WERI-Rb-1 (cell line): ENCODE results near the gene TBC1D2.

Experiments used
- DNase-seq: peaks from one replicate; pipeline ENCODE4 v3.0.0-alpha.2; 2020
- H3K27ac ChIP-seq: fragments of 250-450 bp; sonication (Bioruptor Pico); 2 replicates; pipeline ENCODE4 v1.5.1; 2020; ENCODE audit warnings: mild to moderate bottlenecking, moderate library complexity
- H3K27me3 ChIP-seq: fragments of 250-450 bp; sonication (Bioruptor Pico); 2 replicates; pipeline ENCODE4 v1.5.1; 2021; ENCODE audit warnings: mild to moderate bottlenecking, low read depth, moderate library complexity; ENCODE audit not compliant: insufficient read depth, severe bottlenecking
- H3K36me3 ChIP-seq: fragments of 250-450 bp; sonication (Bioruptor Pico); 2 replicates; pipeline ENCODE4 v1.5.1; 2020; ENCODE audit warnings: mild to moderate bottlenecking, moderate library complexity
- H3K4me3 ChIP-seq: 2 replicates; pipeline ENCODE4 v1.5.1; 2011; ENCODE audit warnings: low read depth, mild to moderate bottlenecking, control low read depth, low read length
- H3K9me3 ChIP-seq: fragments of 250-450 bp; sonication (Bioruptor Pico); 2 replicates; pipeline ENCODE4 v1.5.1; 2021; ENCODE audit warnings: mild to moderate bottlenecking, moderate library complexity; ENCODE audit not compliant: severe bottlenecking
- TF ChIP-seq, protein P1 (sequence below): IDR thresholded peaks from 2 replicates; pipeline ENCODE4 v1.5.1; 2011; ENCODE audit warnings: low read depth, mild to moderate bottlenecking, control low read depth, inconsistent platforms, low read length

The TBC1D2 gene

DNA sequence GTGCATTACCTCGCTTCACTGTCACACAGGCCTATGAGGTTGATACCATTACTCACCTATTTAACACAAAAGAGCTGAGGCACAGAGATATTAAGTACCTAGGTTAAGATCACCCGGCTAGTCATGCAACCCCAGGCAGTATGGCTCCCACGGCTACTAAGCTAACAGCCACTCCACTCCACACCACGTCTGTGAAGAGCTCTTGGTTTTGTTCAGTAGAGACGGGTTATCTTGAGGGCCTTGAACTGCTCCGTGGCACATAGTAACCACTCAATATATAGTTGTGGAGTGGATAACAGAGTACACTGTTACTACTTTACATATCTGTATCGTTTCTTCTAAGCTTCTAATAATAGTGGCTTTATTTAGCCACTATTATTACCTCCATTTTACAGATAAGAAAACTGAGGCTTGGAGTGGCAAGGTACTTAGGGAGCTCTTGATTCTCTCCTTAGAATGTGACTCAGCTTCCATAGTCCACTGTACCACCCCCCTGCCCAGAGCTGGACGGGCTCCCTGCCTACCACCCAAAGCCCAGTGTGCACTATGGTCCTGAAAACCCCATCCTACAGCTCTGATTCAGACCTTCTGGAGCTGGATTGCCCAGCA, 62.0 kb downstream of the TBC1D2 start:
- no peak for DNase-seq
- H3K36me3 ChIP-seq, result peaks cover 2% of the 10 kb centered on the region; the same call in 1 of the 2 replicates
- TF ChIP-seq, protein P1, sequence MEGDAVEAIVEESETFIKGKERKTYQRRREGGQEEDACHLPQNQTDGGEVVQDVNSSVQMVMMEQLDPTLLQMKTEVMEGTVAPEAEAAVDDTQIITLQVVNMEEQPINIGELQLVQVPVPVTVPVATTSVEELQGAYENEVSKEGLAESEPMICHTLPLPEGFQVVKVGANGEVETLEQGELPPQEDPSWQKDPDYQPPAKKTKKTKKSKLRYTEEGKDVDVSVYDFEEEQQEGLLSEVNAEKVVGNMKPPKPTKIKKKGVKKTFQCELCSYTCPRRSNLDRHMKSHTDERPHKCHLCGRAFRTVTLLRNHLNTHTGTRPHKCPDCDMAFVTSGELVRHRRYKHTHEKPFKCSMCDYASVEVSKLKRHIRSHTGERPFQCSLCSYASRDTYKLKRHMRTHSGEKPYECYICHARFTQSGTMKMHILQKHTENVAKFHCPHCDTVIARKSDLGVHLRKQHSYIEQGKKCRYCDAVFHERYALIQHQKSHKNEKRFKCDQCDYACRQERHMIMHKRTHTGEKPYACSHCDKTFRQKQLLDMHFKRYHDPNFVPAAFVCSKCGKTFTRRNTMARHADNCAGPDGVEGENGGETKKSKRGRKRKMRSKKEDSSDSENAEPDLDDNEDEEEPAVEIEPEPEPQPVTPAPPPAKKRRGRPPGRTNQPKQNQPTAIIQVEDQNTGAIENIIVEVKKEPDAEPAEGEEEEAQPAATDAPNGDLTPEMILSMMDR, result no peak
- H3K27ac ChIP-seq, result peak overlapping the region; percentile 83
- H3K27me3 ChIP-seq, result no peaks in the 10 kb centered on the region
- H3K9me3 ChIP-seq, result no peaks in the 10 kb centered on the region
- H3K4me3 ChIP-seq, result peak overlapping the region; percentile 88

DNA sequence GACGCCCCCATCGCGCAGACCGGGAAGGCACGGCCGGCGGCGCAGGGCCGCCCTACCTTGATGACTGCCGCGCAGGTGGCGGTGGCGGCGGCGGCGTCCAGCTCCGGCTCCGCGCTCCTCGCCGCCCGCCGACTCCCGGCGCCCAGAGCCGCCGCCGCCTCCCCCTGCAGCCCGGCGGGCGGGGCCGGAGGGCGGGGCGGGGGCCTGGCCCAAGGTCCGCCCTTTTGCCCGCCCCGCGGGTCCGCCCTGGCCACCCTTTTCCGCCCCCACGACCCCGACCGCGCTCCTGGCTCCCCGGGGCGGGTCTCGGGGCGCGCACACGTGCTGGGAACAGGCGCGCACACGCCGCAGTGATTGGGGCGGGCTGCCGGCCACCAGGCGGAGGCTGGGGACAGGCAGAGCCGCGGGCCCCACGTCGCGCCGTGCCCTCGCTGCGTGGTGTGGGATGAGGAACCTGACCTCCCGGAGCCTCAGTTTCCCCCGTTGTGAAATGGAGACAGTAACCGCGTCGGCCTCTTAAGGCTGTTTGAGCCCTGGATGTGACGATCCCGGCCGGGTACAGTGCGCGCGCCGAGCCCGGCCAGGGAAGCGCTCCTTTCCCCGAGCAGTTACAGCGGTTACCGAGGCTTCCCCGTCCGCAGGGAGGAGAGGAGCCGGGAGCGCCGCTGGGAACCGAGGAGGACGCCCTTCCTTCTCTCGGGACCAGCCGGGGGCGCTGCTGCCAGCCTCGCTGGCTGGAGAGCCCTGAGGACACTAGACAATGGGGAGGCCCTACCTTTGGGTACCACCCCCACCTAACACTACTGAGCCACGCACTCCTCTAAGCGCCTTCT, 62.7 kb downstream of the TBC1D2 start, which contains the start of gene CORO2A:
Gene CORO2A (minus strand): TSS at position 135 of the 833 bp plus-strand sequence. CDS start 34,977 bp downstream, outside the sequence.
- H3K27ac ChIP-seq, result peak within 1 kb of the TSS; percentile 83

DNA sequence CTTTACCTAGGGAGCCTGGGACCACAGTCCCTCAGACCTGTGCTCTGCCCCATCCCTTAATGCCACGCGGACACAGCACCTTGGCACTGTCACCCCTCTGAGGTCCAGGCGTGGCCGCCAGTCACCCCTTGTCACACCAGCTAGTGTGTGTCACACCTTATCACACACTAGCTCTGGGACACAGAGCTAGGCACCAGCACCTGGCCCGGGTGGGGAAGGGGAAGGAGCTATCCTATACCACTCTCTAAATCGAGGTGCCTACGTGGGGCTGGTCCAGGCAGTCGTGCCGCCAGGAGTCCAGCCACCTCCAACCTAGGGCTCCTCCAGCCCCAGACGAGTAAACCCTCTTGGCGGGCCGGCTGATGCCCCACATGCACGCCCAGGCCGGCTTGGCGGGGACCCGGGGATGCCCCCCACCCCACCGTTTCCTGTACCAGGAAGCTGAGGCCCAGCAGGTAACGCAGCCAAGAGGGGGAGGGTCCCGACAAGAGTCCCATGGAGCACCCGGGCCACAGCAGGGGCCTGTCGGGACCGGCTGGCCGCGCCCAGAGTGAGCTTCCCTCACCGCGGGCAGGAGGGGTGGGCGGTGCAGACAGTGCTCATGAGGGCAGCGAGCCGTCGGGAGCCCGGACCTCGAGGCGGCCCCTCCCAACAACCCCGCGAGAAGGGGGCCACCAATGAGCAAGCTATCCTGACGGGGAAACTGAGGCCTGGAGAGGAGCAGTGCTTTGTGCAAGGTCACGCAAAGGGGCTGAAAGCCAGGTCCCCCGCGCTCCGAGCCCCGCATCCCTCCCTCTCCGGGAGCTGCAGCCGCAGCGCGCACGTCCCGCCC, 63.6 kb downstream of the TBC1D2 start:
- peak; percentile 76 for DNase-seq
- H3K27ac ChIP-seq, result peak overlapping the region; percentile 68
- no peaks in the 10 kb centered on the region for H3K27me3 ChIP-seq
- no peaks in the 10 kb centered on the region for H3K9me3 ChIP-seq
- peaks cover 4% of the 10 kb centered on the region; the same call in 1 of the 2 replicates for H3K36me3 ChIP-seq
- TF ChIP-seq, protein P1, result no peak
- H3K4me3 ChIP-seq, result peak overlapping the region; percentile 88

More for the DNA sequence above, 62.7 kb downstream of the TBC1D2 start, which contains the start of gene CORO2A:
- H3K36me3 ChIP-seq, result peaks cover 4% of the 10 kb centered on the region; the same call in 1 of the 2 replicates
- peak; percentile 95 for DNase-seq
- H3K4me3 ChIP-seq, result peak within 1 kb of the TSS; percentile 88
- no peaks in the 10 kb centered on the region for H3K27me3 ChIP-seq
- H3K9me3 ChIP-seq, result no peaks in the 10 kb centered on the region
- TF ChIP-seq, protein P1, result peak; percentile 88

DNA sequence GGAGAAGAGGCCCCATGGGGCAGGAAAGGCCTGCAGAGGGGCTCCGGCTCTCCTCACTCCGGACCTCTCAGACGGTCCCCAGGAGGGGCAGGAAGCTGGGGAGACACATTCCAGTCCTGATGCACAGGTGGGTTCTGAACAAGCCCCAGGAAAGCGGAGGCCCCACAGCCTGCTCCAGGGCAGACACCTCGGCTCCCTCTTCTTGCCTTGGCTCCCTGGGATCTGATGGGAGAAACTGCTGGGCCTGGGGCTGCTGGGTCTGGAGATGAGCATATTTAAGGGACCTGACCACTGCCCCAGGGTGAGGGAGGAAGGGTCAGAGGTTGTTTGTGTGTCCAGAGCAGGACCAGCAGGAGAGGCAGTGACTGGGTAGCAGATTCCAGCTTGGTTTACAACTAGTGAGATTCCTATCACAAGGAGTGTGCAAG, 64.3 kb downstream of the TBC1D2 start:
- H3K27ac ChIP-seq, result peak overlapping the region; percentile 68
- H3K36me3 ChIP-seq, result peaks cover 4% of the 10 kb centered on the region; the same call in 1 of the 2 replicates
- H3K4me3 ChIP-seq, result peak overlapping the region; percentile 88
- no peak for DNase-seq
- no peaks in the 10 kb centered on the region for H3K9me3 ChIP-seq
- TF ChIP-seq, protein P1, result no peak
- H3K27me3 ChIP-seq, result no peaks in the 10 kb centered on the region

DNA sequence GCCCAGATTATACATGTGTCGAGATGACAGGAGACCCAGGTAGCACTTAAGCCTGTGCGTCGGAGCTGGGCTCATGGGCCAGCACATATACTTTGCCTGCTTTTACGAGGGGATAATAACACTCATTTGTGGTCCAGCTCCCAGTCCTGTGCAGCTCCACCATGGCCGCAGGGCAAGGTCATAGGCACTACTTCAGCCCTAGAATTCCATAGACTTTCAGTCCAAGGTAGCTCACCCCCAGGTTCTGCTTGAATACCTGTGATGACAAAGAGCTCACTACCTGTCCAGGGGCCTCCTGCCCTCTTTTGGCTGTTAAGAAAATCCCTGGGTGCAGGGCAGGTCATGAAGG, 64.7 kb downstream of the TBC1D2 start:
- Histone ChIP-seq H3K4me3 (no peak overlapping the region), H3K9me3 (no peaks in the 10 kb centered on the region), H3K27me3 (no peaks in the 10 kb centered on the region), H3K36me3 (peaks cover 4% of the 10 kb centered on the region; the same call in 1 of the 2 replicates), H3K27ac (no peak overlapping the region)
- DNase-seq, result no peak
- TF ChIP-seq, protein P1, result no peak
